HG02571 (cell line): ENCODE measurements around the gene SHC1.

Experiments used
- ATAC-seq: cut with Tn5 transposase; IDR thresholded peaks from one replicate; pipeline ENCODE4 v1.9.1; 2021; ENCODE audit warnings: mild to moderate bottlenecking, moderate library complexity; ENCODE audit not compliant: unreplicated experiment

SHC1 gene

DNA sequence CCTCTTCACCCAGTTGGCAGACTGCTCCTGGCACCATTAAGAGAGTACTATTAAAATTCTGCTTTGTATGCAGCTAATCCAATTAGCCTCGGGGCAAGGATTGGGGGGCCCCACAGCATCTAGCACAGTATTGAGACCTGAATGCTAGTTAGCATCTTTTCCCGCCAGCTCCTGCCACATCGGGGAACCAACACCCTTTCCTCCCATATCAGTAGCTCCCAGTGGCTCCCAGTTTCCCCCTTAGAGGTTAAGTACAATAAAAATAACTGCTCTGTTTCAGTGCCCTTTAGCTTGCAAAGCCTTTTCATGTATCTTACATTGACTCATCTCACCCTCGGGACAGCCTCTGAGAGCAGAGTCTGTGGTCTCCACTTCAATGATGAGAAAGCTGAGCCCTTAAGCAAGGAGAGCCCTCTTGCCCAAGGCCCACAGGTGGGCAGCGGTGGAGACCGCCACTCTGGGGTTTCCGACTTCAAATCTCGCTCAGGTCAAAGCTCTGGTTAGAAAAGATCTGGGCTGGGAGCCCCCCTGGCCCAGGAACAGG, 29.8 kb downstream of the SHC1 start:
- no peak for ATAC-seq

DNA sequence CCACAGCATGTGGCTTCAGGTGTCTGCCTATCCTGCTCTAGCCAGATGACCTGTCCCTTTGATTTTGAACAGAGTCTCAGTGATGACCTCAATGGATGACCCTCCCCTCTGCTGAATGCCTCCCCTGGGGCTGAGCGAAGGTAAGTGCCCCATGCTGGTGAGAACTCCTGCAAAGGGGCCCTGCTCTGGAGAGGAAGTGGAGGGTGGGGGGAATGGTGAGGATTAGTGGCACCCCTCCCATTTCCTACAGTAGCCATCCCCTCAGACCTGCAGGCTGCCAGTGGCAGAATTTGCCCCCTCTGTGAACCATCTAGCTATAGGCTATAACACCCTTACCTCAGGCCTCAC, 30.4 kb downstream of the SHC1 start:
- no peak for ATAC-seq

DNA sequence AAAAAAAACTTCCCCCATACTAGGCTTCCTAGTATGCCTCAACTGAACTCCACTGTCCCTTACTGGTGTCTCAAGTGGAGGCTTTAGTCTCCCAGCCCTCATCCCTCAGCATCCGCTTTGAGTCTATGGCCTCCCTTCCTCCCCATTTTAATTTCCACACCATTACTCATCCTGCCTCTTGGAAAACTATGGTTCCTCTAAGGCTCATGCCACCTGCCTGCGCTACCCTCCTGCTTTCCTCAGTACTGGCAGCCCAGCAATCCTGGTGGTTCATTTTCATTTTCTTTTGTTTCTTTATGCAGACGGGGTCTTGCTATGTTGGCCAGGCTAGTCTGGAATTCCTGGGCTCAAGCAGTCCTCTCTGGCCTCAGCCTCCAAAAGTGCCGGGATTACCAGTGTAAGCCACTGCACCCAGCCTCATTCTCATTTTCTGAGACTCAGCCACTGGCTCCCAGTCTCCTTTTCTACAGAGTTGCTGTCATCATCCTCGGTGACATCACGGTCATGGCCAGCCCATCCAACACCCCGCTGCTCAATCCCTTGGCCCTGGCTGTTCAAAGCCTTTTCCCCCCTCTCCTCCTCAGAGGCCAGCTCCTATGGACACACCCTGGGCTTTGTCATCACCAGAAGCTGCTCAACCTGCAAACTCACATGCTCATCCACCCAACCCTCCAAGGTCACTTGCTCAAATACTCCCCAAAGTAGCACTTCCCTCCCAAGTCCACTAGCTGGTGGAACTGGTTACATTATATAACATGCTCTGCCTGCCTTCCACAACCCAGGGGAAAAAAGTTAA, 31.7 kb downstream of the SHC1 start:
- ATAC-seq = no peak

DNA sequence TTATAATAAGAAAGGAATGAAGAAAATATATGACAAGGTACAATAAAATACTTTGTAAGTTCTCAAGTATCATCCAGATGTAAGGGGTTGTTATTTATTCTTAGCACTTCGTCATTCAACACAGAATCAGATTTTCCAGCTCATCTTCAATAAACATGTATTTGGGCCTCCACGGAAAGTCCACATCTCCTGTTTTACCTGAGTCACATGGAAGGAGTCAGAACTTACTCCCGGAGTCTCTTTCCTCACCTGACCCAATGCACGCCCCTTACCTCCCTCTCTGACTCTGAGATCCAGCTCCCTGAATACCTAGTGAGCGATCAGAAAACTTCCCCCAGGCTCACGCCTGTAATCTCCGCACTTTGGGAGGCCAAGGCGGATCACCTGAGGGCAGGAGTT, 32.6 kb downstream of the SHC1 start:
- ATAC-seq = no peak

DNA sequence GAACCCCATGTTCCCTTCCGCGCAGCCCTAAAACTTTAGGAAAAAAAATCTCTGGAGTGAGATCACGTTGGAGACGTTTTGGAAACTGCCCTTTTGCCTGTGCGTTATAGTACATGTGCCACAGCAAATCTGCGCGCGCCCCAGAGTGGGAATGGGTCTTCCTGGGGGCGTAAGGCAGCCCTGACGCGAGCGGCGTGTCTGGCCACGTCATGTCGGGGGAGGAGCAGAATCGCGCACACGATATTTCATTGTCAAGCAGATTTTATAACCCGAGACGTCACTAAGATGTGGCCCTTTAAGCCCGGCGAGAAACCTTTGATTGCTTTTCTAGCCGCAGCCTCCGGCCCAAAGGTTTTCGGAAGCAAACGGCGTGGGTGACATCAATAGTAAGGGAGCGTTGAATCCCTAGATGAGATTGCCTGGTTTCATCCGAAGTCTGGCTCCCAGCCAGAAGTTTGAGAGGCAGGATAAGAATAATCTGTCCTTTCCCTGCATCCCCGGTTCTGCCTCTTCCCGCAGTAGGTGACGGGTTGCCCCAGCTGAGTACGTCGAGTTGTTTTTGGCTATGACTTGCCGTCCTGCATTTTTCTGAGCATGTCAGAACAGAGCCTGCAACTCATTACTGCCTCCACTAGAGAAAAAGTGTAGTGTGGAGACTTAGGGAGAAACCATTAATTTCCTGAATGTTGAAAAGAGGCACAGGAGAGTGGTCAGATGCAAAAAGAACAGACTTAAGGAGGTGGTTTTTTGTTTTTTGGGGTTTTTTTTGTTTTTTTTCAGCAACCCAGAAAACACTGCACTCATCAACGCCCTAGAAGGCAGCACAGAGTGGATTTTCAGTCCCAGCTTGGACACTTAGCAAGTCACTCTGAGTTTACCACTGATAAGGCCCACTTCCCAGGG, 33.2 kb downstream of the SHC1 start:
- peak; percentile 48 for ATAC-seq

DNA sequence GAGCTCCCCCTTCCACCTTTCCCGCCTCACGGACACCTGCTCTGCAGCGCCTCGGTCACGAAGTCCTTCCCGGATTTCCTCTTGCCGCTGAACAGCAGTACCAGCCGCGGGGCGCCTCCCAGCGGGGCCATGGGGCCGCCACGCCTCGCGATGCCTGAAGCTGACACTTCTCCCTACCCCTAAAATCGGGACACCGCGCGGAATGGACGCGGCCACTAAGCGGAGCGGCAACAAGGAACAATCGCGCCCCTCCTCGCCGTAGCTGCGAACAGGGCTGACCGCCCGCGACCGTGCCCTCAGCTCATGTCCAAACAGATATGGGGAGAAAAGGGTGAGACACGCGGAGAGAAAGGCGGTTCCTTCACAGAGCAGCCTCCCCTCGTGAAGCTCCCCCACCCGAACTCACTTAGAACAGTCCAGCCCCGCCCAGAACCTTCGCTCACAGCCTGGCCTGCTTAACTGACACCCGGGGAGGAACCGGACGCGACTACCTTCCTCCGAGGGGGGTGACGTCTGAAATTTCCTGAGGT, 33.9 kb downstream of the SHC1 start, which contains the start of gene PMVK:
PMVK (minus strand) TSS at position 165 of the 530 bp plus-strand sequence; CDS start at position 131, 34 bp downstream.
- peak; percentile 67 for ATAC-seq

DNA sequence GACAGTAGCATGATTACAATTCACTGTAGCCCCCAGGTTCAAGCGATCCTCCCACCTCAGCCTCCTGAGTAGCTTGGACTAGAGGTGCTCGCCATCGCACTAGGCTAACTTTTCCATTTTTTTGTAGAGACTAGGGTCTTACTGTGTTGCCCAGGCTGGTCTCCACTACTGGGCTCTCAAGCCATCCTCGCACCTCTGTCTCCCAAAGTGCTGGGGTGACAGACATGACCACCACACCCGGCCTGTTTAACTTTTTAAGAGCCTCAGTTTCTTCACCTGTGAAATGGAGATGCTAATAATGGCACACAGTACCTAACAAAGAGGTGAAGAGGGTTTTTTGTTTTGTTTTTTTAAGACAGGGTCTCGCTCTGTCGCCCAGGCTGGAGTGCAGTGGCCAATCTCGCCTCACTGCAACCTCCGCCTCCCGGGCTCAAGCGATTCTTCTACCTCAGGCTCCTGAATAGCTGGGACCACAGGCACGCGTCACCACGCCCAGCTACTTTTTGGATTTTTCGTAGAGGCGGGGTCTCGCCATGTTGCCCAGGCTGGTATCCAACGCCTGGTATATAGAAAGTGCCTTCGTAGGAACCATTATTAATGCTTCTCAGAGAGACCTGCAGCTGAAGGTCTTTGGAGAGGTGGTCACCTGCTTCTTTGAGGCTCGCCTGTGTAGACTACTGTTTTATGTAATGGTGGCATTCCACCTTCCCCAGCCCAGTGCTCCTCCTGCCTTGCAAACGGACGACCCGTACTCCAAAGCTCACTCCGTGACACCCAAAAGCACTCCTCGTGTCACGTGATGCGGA, 34.6 kb downstream of the SHC1 start:
- ATAC-seq = no peak

DNA sequence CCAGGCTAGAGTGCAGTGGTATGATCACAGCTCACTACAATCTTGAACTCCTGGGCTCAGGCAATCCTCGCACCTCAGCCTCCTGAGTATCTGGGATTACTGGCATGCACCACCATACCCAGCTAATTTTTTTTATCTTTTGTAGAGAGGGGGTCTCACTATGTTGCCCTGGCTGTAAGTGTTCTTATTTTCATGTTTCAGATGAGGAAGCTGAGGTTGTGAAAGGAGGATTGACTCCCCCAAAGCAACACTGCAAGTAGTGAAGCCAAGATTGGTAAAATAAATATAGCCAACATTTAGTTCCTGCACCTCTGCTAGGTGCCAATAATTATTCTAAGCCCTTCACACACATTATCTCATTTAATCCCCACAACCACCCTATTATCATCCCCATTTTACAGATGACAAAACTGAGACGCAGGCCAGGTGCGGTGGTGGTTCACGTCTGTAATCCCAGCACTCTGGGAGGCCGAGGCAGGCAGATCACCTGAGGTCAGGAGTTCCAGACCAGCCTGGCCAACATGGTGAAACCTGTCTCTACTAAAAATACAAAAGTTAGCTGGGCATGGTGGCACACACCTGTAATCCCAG, 36.1 kb downstream of the SHC1 start:
- ATAC-seq = no peak

DNA sequence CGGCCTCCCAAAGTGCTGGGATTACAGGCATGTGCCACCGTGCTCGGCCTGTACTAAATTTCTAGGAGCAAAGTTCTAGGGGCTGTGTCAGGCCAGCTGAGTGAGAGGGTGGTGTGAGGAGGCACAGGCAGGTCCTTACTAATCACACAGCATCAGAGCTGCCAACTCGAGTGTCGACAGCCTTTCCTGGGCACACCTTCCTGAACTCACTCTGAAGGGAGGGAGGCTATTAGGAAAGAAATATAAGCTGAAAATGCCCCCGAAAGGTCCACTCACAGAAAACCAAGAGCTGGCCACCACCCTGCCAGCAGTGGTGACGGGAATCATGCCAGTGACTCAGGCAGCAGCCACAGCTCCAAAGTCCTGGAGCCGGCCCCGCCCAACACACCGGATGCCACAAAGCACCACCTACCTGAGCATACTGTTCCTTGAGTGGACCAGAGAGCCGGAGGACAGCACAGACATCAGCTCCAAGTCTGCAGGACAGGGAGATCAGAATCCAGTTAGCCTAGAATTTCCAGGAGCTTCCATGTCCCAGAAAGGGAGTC, 38.5 kb downstream of the SHC1 start:
- ATAC-seq = no peak

DNA sequence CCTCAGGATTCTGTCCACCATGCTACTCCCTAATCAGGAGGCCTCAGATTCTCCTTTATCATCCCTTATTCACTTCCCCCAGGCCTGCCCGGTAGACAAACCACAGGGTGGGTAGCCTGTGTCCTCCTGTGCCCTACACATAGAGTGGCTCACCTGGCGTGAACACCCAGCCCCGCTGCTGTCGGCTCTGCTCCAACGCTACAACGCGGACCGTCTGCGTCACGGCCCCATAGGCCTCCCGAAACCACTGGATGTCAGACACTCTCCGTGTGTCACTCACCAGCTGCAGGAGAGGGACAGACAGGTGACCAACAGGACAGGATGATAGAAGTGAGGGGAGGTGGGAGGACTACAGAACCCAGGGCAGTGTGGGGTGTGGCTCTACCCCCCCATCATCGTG, 44.3 kb downstream of the SHC1 start:
- ATAC-seq = no peak

DNA sequence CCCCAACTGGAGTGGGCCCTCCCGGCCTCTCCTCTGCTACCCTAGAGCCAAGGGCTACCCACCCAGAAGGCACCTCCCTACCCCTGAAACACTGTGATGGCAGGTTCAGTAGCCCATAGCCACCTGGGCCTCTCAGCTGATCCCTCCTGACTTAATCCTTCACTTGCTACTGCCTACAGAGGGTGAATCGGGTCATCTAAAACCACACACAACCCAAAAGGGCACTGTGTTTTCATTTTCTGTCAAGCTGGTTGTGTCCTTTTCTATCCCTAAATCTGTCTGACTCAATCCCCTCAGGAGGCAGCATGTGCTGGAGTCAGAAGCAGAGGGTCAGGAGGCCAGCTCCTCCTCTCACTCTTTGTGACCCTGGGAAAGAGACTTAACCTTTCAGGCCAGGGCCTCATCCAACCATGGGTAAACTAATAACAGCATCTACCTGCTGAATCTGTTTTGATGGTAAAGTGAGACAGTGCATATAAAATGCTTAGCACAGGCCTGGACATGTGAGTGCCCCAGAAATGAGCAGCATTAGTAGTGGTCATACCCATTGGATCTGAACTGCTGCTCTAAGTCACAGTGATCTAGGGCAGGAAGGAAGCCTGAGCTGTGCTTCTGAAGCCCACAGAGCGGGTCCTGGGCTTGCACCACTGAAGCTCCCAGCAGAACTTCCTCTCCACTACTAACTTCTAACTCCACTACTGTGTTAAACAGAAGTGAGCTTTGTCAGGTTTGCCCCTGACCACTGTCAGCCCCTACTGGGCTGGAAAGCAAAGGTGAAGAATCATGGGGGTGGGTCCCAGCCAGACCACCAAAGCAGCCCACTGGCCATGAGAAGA, 45.0 kb downstream of the SHC1 start:
- no peak for ATAC-seq

DNA sequence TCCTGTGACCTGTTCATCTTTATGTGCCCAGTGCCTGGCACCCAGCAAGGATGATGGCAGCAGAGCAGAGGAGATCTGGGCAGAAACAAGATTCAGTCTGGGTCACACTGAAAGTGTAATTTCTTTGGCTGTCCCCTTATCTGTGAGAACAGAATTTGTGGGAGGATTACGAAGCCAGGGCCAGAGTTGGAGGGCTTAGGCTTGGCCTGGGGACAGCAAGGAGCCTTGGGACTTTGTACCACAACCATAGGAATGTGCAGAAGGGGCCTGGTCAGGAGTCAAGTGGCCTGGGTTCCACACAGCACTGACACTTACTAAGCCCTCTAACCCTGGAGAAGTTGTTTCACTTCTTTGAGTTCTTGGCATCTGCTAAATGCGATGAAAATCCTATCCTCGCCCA, 46.9 kb downstream of the SHC1 start:
- ATAC-seq = no peak

DNA sequence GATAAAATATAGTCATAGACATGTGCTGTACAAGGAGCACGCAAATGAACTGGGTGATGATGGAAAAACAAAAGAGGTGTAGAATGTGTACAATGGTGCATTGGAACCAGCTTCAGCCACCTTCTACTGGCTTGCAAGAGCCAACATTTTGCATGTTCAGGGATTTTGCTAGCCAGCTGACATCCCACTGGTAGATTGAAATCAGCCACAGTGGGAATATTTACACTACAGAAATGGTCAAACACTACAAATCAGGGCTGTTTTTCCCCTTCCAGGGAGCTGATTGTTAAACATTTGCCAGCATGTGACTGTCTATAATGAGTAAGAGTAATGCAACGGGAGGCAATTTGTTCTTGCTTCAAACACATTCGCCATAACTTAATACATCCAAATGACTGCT, 57.3 kb downstream of the SHC1 start:
- ATAC-seq = no peak

DNA sequence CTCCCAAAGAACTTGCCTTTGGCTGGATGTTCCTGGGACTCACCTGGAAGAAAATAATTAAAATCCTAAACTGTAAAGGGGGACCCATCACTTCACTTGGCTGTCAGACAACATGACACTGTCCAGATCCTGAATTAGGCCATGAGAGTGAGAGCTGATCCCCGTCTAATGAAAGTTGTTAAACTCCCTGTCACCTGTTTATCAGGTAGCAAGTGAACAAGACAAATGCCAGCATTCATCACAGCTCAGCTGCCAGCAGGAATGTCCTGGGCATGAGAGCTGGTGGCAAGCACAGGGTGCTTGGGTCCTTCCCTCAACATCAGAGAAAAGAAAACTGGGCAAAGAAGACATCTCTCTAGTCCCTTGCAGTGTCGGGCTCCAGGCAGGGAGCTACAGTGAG, 57.8 kb downstream of the SHC1 start:
- ATAC-seq = no peak
